Progenitor cell of endocrine pancreas (in vitro differentiated cells): ENCODE measurements around the gene LHFPL6. TPM values are rescaled to one million over a fixed set of nuclear protein-coding genes. Genes with fewer than 3 reads are reported as not detected.

Source experiments
- DNase-seq: peaks from one replicate; pipeline ENCODE4 v3.0.0; 2021; ENCODE audit warnings: low spot score; ENCODE audit not compliant: unreplicated experiment
- H3K27ac Mint-ChIP-seq: 2 replicates; pipeline ENCODE4 v1.8.0; 2021; ENCODE audit warnings: mild to moderate bottlenecking, moderate library complexity, mixed read lengths
- H3K27me3 Mint-ChIP-seq: 2 replicates; pipeline ENCODE4 v1.8.0; 2021; ENCODE audit warnings: mixed read lengths
- H3K36me3 Mint-ChIP-seq: 2 replicates; pipeline ENCODE4 v1.8.0; 2022; ENCODE audit warnings: mixed read lengths; ENCODE audit not compliant: insufficient read depth
- H3K4me1 Mint-ChIP-seq: 2 replicates; pipeline ENCODE4 v1.8.0; 2021; ENCODE audit warnings: low read depth, mixed read lengths
- H3K4me3 Mint-ChIP-seq: 2 replicates; pipeline ENCODE4 v1.8.0; 2021; ENCODE audit warnings: low read depth, mild to moderate bottlenecking, moderate library complexity, mixed read lengths
- H3K9me3 Mint-ChIP-seq: 2 replicates; pipeline ENCODE4 v1.8.0; 2021; ENCODE audit warnings: low read depth, mixed read lengths
- total RNA-seq: library from RNA; stranded (reverse); gene quantifications from 2 replicates; pipeline ENCODE4 v1.2.1, GENCODE V29; 2021
- TF ChIP-seq, protein P1 (sequence below): fragments of 200-600 bp; sonication (generic); IDR thresholded peaks from one replicate; pipeline ENCODE4 v1.5.0; 2021; ENCODE audit warnings: antibody characterized with exemption, mild to moderate bottlenecking; ENCODE audit not compliant: unreplicated experiment

The LHFPL6 gene
- total RNA-seq, 1 donor from 2014 or later = 1.0 TPM

DNA sequence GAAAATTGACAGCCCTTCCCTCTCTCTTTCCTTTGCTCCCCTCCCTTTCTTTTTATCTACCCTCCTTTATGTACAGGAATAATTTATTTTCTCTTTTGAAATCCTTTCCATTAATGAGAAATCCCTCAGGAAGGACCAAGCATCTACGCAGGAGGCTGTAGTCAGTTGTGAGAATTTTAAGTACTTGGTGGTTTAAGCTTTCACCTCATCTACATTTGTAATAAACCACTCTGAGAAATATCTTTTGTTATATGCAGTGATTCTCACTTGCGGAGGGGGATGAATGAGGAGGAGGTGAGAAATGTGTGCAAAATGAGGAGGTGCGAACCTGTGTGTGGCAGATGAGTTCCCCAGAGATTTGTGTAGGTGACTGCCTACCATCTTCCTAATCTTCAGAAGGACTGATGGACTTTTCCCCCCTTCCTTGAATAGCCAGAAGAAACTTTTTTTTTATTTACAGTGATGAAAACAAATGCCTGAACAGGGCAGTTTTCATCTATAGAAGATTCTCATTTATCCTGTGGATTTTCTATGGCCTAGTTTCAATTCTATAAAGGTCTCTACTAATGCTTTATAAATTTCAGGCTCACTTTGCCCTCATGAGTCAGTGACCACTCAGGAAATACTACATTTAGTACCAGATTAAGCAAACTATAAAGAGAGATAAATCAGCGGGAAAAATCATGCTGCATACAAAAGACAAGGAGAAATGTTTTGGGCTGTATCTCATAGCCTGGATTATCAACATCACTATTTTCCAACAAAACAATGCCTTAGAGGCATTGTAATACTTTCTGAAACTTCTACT is 118.3 kb downstream of the LHFPL6 start:
- Mint-ChIP-seq H3K36me3 (no peaks in the 10 kb centered on the region), H3K4me1 (no peaks in the 10 kb centered on the region), H3K27me3 (peaks cover 3% of the 10 kb centered on the region), H3K9me3 (no peaks in the 10 kb centered on the region), H3K27ac (no peak overlapping the region), H3K4me3 (no peak overlapping the region)
- DNase-seq = no peak
- TF ChIP-seq, protein P1, sequence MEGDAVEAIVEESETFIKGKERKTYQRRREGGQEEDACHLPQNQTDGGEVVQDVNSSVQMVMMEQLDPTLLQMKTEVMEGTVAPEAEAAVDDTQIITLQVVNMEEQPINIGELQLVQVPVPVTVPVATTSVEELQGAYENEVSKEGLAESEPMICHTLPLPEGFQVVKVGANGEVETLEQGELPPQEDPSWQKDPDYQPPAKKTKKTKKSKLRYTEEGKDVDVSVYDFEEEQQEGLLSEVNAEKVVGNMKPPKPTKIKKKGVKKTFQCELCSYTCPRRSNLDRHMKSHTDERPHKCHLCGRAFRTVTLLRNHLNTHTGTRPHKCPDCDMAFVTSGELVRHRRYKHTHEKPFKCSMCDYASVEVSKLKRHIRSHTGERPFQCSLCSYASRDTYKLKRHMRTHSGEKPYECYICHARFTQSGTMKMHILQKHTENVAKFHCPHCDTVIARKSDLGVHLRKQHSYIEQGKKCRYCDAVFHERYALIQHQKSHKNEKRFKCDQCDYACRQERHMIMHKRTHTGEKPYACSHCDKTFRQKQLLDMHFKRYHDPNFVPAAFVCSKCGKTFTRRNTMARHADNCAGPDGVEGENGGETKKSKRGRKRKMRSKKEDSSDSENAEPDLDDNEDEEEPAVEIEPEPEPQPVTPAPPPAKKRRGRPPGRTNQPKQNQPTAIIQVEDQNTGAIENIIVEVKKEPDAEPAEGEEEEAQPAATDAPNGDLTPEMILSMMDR = no peak

DNA sequence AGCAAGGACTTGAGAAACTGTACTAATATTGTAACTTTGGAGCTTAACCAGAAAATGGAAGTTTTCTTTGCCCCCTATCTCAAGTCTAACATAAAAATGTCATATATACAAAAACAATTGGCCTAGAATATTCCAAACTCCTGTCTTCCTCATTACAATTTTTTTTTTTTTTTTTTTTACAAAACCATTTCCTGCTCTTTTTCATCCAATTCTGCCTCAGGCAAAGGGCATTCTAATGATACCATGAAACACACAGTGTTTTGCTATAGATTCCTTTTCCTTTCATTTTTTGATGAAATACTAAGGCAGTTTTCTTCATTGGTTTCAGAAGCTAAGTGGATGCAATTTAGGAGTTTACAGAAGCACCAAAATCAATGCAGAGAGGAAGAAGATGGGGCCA is 119.7 kb downstream of the LHFPL6 start:
- TF ChIP-seq, protein P1 = no peak
- H3K4me1 Mint-ChIP-seq = no peaks in the 10 kb centered on the region
- peaks cover 3% of the 10 kb centered on the region for H3K27me3 Mint-ChIP-seq
- no peak overlapping the region for H3K27ac Mint-ChIP-seq
- no peak for DNase-seq
- H3K9me3 Mint-ChIP-seq = no peaks in the 10 kb centered on the region
- no peak overlapping the region for H3K4me3 Mint-ChIP-seq
- H3K36me3 Mint-ChIP-seq = no peaks in the 10 kb centered on the region

- no peaks in the 10 kb centered on the region for H3K4me1 Mint-ChIP-seq
- no peaks in the 10 kb centered on the region for H3K36me3 Mint-ChIP-seq
- no peak overlapping the region for H3K27ac Mint-ChIP-seq
- TF ChIP-seq, protein P1 = no peak
- no peaks in the 10 kb centered on the region for H3K9me3 Mint-ChIP-seq
- no peak overlapping the region for H3K4me3 Mint-ChIP-seq
- peaks cover 3% of the 10 kb centered on the region for H3K27me3 Mint-ChIP-seq
- DNase-seq = no peak
Measured at GRCh38 chr13:39481491-39481890, 121.5 kb downstream of the LHFPL6 start.

DNA sequence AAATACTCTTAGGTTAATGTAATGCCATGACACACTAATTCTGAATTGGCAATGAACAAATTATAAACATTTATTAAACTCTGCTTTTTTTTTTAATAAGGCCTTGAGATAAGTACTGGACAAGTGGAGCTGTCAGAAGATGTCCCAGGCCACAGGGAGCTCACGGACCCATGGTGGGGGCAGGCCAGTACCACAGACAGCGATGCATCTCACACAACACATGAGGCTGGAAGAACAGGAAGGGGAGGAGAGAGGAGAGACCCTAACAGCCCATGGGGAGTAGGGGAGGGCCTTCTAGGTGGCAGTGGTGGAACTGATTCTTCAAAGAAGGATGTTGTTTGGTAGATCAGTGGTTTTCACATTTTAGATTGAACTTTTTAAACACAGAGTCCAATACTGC is 128.4 kb downstream of the LHFPL6 start:
- Mint-ChIP-seq H3K9me3 (no peaks in the 10 kb centered on the region), H3K4me1 (no peaks in the 10 kb centered on the region), H3K27ac (no peak overlapping the region), H3K4me3 (no peak overlapping the region), H3K27me3 (no peaks in the 10 kb centered on the region), H3K36me3 (no peaks in the 10 kb centered on the region)
- TF ChIP-seq, protein P1 = no peak
- DNase-seq = no peak

DNA sequence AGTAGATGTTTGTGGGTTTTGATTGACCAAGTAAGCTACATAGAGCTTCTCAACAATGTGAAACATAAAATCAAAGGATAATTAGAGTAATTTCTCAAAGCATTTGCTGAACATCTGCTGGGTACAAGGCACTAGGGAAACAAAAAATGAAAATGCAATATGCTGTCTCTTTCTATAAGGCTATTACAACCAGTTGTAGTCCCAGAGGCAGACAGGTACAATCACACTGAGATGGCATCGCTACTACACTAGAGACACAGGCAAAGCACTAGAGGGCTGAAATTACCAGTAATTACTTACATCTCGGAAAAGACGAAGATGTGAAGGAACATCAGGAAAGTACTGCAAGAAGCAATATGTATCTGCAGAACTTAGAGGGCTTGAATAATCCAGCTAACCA is 133.3 kb downstream of the LHFPL6 start:
- H3K4me3 Mint-ChIP-seq = no peak overlapping the region
- TF ChIP-seq, protein P1 = no peak

More for the DNA sequence above, 133.3 kb downstream of the LHFPL6 start:
- DNase-seq = no peak
- Mint-ChIP-seq H3K4me1 (no peaks in the 10 kb centered on the region), H3K36me3 (no peaks in the 10 kb centered on the region), H3K27ac (no peak overlapping the region), H3K27me3 (peaks cover 3% of the 10 kb centered on the region), H3K9me3 (no peaks in the 10 kb centered on the region)
